ENCODE results near the gene CPNE1. TPM values are rescaled to one million over a fixed set of nuclear protein-coding genes. Genes with fewer than 3 reads are reported as not detected.

CPNE1 gene
- total RNA-seq, 1 experiment from 2014 or later = 505 TPM

- no peak overlapping the region for H3K27ac Mint-ChIP-seq (ENCODE audit: unreplicated experiment)
- no peak for TF ChIP-seq CTCF (IDR thresholded peaks at IDR 0.05; ENCODE audit: unreplicated experiment)
- H3K9me3 Mint-ChIP-seq (ENCODE audit: low read depth, unreplicated experiment) = no peaks in the 10 kb centered on the region
- BruUV-seq (replicated peaks) = no TSS peak
- no peaks in the 10 kb centered on the region for H3K27me3 Mint-ChIP-seq (ENCODE audit: unreplicated experiment)
- CTCF ChIA-PET = no interaction called here
- intact Hi-C loops (cut with micrococcal nuclease; ENCODE audit: unreplicated experiment) = no loop called here
- H3K4me3 Mint-ChIP-seq (ENCODE audit: low read depth, unreplicated experiment) = no peak overlapping the region
- H3K36me3 Mint-ChIP-seq (ENCODE audit: insufficient read depth, unreplicated experiment) = peaks cover 80% of the 10 kb centered on the region
- no peak for DNase-seq
- H3K4me1 Mint-ChIP-seq (ENCODE audit: low read depth, unreplicated experiment) = no peaks in the 10 kb centered on the region
Observed at GRCh38 chr20:35626386-35627001, 38.2 kb downstream of the CPNE1 start.

GRCh38 chr20:35625584-35626385 lies 38.9 kb downstream of the CPNE1 start:
- BruUV-seq (replicated peaks) = TSS peak; percentile 49
- intact Hi-C loops (cut with micrococcal nuclease; ENCODE audit: unreplicated experiment) = no loop called here
- CTCF ChIA-PET = interaction anchor here (0.6 kb wide), 1 partner anchor 1425 kb away, joined by 3 read pairs; no protein-coding TSS in a partner anchor
- DNase-seq = no peak
- Mint-ChIP-seq H3K27me3 (ENCODE audit: unreplicated experiment) (no peaks in the 10 kb centered on the region), H3K36me3 (ENCODE audit: insufficient read depth, unreplicated experiment) (peaks cover 82% of the 10 kb centered on the region), H3K4me3 (ENCODE audit: low read depth, unreplicated experiment) (no peak overlapping the region), H3K4me1 (ENCODE audit: low read depth, unreplicated experiment) (no peaks in the 10 kb centered on the region), H3K9me3 (ENCODE audit: low read depth, unreplicated experiment) (no peaks in the 10 kb centered on the region), H3K27ac (ENCODE audit: unreplicated experiment) (peak overlapping the region; percentile 8)
- no peak for TF ChIP-seq CTCF (IDR thresholded peaks at IDR 0.05; ENCODE audit: unreplicated experiment)

- Mint-ChIP-seq H3K27ac (ENCODE audit: unreplicated experiment) (no peak overlapping the region), H3K36me3 (ENCODE audit: insufficient read depth, unreplicated experiment) (peaks cover 88% of the 10 kb centered on the region), H3K4me1 (ENCODE audit: low read depth, unreplicated experiment) (peaks cover 31% of the 10 kb centered on the region), H3K4me3 (ENCODE audit: low read depth, unreplicated experiment) (no peak overlapping the region), H3K27me3 (ENCODE audit: unreplicated experiment) (no peaks in the 10 kb centered on the region), H3K9me3 (ENCODE audit: low read depth, unreplicated experiment) (no peaks in the 10 kb centered on the region)
- no peak for DNase-seq
- peak; percentile 18 for TF ChIP-seq CTCF (IDR thresholded peaks at IDR 0.05; ENCODE audit: unreplicated experiment)
- intact Hi-C loops (cut with micrococcal nuclease; ENCODE audit: unreplicated experiment) = no loop called here
- CTCF ChIA-PET = interaction anchor here (1.2 kb wide), 1 partner anchor 53 kb away, joined by 6 read pairs; no protein-coding TSS in a partner anchor
- no TSS peak for BruUV-seq (replicated peaks)
Observed at GRCh38 chr20:35621560-35621946, 43.1 kb downstream of the CPNE1 start.

GRCh38 chr20:35620818-35621559 lies 43.7 kb downstream of the CPNE1 start:
- Mint-ChIP-seq H3K9me3 (ENCODE audit: low read depth, unreplicated experiment) (no peaks in the 10 kb centered on the region), H3K27ac (ENCODE audit: unreplicated experiment) (no peak overlapping the region), H3K36me3 (ENCODE audit: insufficient read depth, unreplicated experiment) (peaks cover 88% of the 10 kb centered on the region), H3K27me3 (ENCODE audit: unreplicated experiment) (no peaks in the 10 kb centered on the region), H3K4me3 (ENCODE audit: low read depth, unreplicated experiment) (no peak overlapping the region), H3K4me1 (ENCODE audit: low read depth, unreplicated experiment) (peaks cover 32% of the 10 kb centered on the region)
- TF ChIP-seq CTCF (IDR thresholded peaks at IDR 0.05; ENCODE audit: unreplicated experiment) = no peak
- DNase-seq = no peak
- CTCF ChIA-PET = interaction anchor here (1.2 kb wide), 1 partner anchor 52 kb away, joined by 6 read pairs; no protein-coding TSS in a partner anchor
- BruUV-seq (replicated peaks) = no TSS peak
- intact Hi-C loops (cut with micrococcal nuclease; ENCODE audit: unreplicated experiment) = no loop called here

Measured in Calu3 (cell line).